ENCODE results near the gene ANKRD53.

The ANKRD53 gene

DNA sequence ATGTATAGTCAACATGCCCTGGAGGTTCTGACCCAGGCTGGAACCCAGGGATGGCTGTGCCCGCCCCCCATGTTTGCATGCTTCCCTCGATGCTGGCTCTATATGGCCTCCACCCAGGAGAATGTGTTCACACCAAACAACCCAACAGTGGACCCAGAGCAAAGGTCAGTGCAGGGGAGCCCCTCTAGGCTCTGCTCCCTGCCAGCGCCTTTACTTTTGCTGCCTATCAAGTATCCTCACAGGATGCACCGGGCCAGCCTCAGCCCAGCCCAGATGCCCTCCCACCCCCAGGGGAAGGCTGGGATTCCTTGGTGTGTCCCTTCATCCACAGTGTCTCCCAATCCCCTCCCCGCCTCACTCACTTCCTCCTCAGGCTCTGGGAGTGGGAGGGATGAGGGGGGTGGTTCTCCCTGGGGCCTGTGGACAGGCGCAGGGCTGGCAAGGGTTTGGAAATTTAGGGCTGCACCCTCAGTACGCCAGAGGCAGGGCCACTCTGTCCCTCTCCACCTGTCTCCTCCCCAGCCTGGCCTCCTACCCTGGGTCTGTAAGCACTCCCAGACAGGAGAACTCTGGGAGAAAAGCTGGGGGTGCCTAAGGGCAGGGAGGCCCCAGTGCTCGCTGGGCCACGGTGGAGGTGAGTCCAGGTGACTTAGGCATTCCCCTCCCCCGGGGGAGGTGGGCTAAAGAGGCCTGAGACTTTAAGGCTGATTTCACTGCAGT, 40.4 kb upstream of the ANKRD53 start:
- Histone ChIP-seq H3K4me1 (ENCODE audit: control insufficient read depth, insufficient read depth, low read length) (peaks cover 9% of the 10 kb centered on the region; the same call in 1 of the 2 replicates), H3K27me3 (ENCODE audit: control insufficient read depth, insufficient read depth, low read length) (peaks cover 3% of the 10 kb centered on the region; the same call in 1 of the 2 replicates)
- no CpG with 5 or more reads among the region's 10 CpGs for WGBS (ENCODE audit: insufficient coverage, insufficient read length)

DNA sequence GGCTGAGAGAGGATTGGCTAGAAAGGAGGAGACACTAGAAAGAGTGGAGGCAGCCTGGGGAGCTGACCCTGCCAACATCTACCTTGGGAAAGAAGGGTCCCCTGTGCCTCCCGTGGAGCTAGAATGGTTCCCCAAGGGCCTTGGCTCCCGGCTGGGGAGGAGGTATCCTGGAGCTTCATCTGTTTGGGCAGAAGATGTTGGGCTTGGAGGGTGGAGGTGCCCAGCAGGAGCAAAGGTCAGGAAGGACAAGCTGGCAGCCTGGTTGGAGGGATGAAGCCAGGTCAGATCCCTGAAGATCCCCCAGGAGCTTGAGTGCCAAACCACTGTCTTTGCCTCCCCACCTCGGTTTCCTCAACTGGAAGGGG, 39.9 kb upstream of the ANKRD53 start:
- H3K27me3 ChIP-seq (ENCODE audit: control insufficient read depth, insufficient read depth, low read length) = peaks cover 3% of the 10 kb centered on the region; the same call in 1 of the 2 replicates

More for the DNA sequence above, 40.4 kb upstream of the ANKRD53 start:
- H3K36me3 ChIP-seq (ENCODE audit: control insufficient read depth, insufficient read depth, low read length) = no peaks in the 10 kb centered on the region
- H3K4me3 ChIP-seq (ENCODE audit: low read length) = no peak overlapping the region
- no peak for DNase-seq (ENCODE audit: low read depth, low spot score)
- no peak overlapping the region for H3K27ac ChIP-seq (ENCODE audit: low read length)
- H3K9me3 ChIP-seq (ENCODE audit: control insufficient read depth, insufficient read depth, low read length) = no peaks in the 10 kb centered on the region

DNA sequence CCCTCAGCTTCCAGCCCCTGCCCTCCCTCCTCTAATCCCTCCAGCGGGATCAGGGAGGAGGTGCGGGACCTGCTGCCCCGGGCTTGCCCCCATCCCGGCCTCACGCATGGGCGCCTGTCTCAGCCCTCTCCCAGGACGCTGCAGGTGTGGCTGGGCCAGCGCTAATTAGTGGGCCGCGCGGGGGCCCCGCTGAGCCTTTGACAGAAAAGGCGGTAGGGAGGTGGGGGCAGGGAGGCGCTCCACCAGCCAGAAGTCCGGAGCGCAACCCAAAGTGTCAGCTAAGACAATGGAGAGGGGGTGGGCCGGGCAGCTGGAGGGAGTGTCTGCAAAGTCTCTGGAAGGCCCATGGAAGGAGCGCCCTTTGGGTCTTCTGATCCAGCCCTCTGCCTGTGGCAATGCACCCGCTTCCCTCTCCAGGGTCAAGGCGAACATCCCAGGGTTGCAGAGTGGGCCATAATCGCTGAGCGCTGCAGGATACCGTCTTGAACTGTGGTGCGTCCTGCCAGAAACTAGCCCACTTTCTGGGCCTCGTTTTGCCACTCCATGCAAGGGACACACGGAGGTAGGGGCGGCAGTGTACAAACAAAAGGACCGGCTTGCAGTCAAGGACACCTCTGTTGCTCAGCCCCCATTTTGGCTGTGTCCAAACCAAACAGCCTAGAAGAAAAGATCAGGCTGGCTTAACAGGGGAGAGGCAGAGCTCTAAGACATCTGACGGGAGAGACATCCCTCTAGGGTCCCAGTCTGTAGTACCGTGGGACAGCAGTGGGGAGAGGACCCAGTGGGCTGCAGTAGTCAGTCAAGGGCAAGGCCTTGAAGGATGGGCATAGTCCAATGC, 39.2 kb upstream of the ANKRD53 start:
- no peaks in the 10 kb centered on the region for H3K36me3 ChIP-seq (ENCODE audit: control insufficient read depth, insufficient read depth, low read length)
- peaks cover 10% of the 10 kb centered on the region; the same call in 1 of the 2 replicates for H3K4me1 ChIP-seq (ENCODE audit: control insufficient read depth, insufficient read depth, low read length)
- H3K27ac ChIP-seq (ENCODE audit: low read length) = no peak overlapping the region
- no peak for DNase-seq (ENCODE audit: low read depth, low spot score)
- no peaks in the 10 kb centered on the region for H3K9me3 ChIP-seq (ENCODE audit: control insufficient read depth, insufficient read depth, low read length)
- peaks cover 3% of the 10 kb centered on the region; the same call in 1 of the 2 replicates for H3K27me3 ChIP-seq (ENCODE audit: control insufficient read depth, insufficient read depth, low read length)
- WGBS (ENCODE audit: insufficient coverage, insufficient read length) = no CpG with 5 or more reads among the region's 30 CpGs
- no peak overlapping the region for H3K4me3 ChIP-seq (ENCODE audit: low read length)

More for the DNA sequence above, 39.9 kb upstream of the ANKRD53 start:
- H3K4me1 ChIP-seq (ENCODE audit: control insufficient read depth, insufficient read depth, low read length) = peaks cover 10% of the 10 kb centered on the region; the same call in 1 of the 2 replicates
- H3K4me3 ChIP-seq (ENCODE audit: low read length) = no peak overlapping the region
- WGBS (ENCODE audit: insufficient coverage, insufficient read length) = no CpG with 5 or more reads among the region's 3 CpGs
- no peak for DNase-seq (ENCODE audit: low read depth, low spot score)
- no peak overlapping the region for H3K27ac ChIP-seq (ENCODE audit: low read length)
- H3K36me3 ChIP-seq (ENCODE audit: control insufficient read depth, insufficient read depth, low read length) = no peaks in the 10 kb centered on the region
- H3K9me3 ChIP-seq (ENCODE audit: control insufficient read depth, insufficient read depth, low read length) = no peaks in the 10 kb centered on the region

DNA sequence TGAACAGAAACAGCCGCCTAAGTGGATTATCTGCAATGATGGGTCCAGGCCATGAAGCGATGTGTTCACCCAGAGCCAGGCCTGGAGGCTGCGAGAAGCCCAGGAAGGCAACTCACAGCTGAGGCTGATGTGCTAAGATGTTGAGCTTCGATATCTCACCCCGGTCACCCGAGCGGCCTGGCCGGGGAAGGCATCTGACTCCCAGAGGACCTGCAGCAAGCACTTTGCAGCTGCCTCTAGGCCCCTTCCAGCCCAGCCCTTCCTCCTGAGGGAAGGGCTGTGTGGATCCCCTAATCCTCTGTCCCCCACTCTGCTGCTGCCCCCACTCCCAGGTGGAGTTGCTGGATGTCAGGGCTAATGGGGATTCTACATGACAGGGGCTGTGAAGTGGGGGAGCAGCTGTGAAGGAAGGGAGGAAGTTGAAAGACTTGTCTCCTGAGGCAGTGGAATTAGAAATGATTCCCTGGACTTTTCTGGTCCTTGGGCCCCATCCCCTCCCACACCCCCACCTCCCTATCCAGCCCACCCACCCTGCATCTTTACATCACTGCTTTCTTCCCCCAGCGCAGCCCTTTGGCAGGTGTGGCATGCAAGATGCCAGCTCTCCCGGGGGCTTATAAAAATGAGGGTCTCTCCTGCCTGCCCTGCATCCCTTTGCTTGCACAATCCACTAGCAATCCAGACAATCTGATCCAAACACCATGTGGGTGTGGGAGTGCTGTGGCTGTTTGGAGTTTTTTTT, 38.4 kb upstream of the ANKRD53 start:
- peaks cover 3% of the 10 kb centered on the region; the same call in 1 of the 2 replicates for H3K27me3 ChIP-seq (ENCODE audit: control insufficient read depth, insufficient read depth, low read length)
- peaks cover 10% of the 10 kb centered on the region; the same call in 1 of the 2 replicates for H3K4me1 ChIP-seq (ENCODE audit: control insufficient read depth, insufficient read depth, low read length)

DNA sequence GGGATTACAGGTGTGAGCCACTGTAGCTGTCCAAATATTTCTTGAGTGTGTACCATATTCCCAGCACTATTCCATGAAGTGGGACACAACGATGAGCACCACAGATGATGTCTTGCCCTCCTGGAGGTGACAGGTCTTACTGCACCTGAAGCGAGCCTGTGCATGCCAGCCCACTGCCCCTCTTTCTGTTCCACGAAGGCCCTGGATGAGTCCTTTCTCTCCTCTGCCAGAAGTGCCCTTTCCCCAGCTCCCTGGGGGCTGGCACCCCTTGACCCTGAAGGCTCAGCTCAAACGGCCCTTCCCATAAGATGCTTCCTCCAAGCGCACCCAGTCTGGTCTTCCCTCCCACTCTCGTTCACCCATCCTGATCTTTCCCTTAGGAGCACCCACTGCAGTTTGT, 37.2 kb upstream of the ANKRD53 start:
- peaks cover 10% of the 10 kb centered on the region; the same call in 1 of the 2 replicates for H3K4me1 ChIP-seq (ENCODE audit: control insufficient read depth, insufficient read depth, low read length)
- no peak overlapping the region for H3K27ac ChIP-seq (ENCODE audit: low read length)
- WGBS (ENCODE audit: insufficient coverage, insufficient read length) = no CpG with 5 or more reads among the region's 6 CpGs
- no peak overlapping the region for H3K4me3 ChIP-seq (ENCODE audit: low read length)
- no peaks in the 10 kb centered on the region for H3K9me3 ChIP-seq (ENCODE audit: control insufficient read depth, insufficient read depth, low read length)
- peaks cover 3% of the 10 kb centered on the region; the same call in 1 of the 2 replicates for H3K27me3 ChIP-seq (ENCODE audit: control insufficient read depth, insufficient read depth, low read length)
- H3K36me3 ChIP-seq (ENCODE audit: control insufficient read depth, insufficient read depth, low read length) = no peaks in the 10 kb centered on the region
- no peak for DNase-seq (ENCODE audit: low read depth, low spot score)

More for the DNA sequence above, 38.4 kb upstream of the ANKRD53 start:
- no CpG with 5 or more reads among the region's 10 CpGs for WGBS (ENCODE audit: insufficient coverage, insufficient read length)
- H3K27ac ChIP-seq (ENCODE audit: low read length) = no peak overlapping the region
- H3K9me3 ChIP-seq (ENCODE audit: control insufficient read depth, insufficient read depth, low read length) = no peaks in the 10 kb centered on the region
- no peak for DNase-seq (ENCODE audit: low read depth, low spot score)
- no peak overlapping the region for H3K4me3 ChIP-seq (ENCODE audit: low read length)
- H3K36me3 ChIP-seq (ENCODE audit: control insufficient read depth, insufficient read depth, low read length) = no peaks in the 10 kb centered on the region

DNA sequence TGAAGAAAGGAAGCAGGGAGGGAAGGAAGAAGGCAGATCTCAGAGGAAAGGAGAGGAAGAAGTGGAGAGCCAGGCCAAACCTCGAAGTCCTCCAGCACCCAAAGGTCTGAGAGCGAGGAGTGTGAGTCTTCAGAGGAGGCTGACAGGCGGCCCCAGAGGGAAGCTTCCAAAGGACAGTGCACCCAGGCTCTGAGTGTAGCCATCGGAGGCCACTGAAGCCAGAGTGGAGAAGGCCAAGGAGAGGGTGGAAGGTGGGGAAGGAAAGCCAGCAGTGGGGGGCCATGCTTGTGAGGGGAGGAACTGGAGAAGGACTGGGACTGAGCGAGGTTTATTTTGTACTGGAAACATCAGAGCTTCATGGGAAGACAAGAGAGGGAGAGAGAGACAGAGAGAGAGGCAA, 36.7 kb upstream of the ANKRD53 start:
- Histone ChIP-seq H3K9me3 (ENCODE audit: control insufficient read depth, insufficient read depth, low read length) (no peaks in the 10 kb centered on the region), H3K27me3 (ENCODE audit: control insufficient read depth, insufficient read depth, low read length) (peaks cover 3% of the 10 kb centered on the region; the same call in 1 of the 2 replicates), H3K4me3 (ENCODE audit: low read length) (no peak overlapping the region), H3K27ac (ENCODE audit: low read length) (no peak overlapping the region), H3K4me1 (ENCODE audit: control insufficient read depth, insufficient read depth, low read length) (peaks cover 10% of the 10 kb centered on the region; the same call in 1 of the 2 replicates), H3K36me3 (ENCODE audit: control insufficient read depth, insufficient read depth, low read length) (no peaks in the 10 kb centered on the region)
- no peak for DNase-seq (ENCODE audit: low read depth, low spot score)
- WGBS (ENCODE audit: insufficient coverage, insufficient read length) = no CpG with 5 or more reads among the region's 5 CpGs

DNA sequence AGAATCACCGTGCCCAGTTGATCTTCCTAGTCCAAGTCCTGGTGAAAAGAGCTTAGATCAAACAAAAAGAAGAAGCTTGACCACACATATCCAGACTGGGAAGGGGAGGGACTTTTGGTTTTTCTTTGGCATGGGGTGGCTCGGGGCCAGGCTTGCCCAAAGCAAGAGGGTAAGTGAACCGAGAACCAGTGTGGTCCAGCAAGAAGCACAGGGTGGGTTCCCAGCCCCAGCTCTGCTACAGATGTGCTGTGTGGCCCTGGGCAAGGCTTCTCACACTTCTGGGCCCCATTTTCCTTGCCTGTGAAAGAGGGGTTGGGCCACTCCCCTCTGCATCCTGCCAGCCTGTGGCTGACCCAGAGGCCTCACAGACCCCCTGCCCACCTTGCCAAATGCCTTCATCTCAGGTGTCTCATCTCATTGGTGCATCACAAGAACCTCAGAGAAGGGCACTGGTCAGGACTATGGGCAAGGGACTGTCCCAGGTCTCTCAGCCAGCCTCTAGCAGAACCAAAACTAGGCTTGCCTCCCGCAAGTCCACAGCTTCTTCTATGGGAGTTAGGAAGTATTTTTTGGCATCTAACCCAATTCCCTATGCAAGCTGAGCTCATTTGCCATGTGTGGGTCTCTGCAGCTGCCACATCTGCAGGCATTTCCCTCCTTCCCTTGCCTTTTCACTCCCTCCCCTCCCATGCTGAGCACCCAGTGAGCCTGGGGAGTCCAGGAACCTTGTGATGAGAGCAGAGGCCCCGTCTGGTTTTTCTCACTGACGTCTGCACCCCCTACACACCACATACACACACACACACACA, 35.8 kb upstream of the ANKRD53 start:
- no peak overlapping the region for H3K27ac ChIP-seq (ENCODE audit: low read length)

DNA sequence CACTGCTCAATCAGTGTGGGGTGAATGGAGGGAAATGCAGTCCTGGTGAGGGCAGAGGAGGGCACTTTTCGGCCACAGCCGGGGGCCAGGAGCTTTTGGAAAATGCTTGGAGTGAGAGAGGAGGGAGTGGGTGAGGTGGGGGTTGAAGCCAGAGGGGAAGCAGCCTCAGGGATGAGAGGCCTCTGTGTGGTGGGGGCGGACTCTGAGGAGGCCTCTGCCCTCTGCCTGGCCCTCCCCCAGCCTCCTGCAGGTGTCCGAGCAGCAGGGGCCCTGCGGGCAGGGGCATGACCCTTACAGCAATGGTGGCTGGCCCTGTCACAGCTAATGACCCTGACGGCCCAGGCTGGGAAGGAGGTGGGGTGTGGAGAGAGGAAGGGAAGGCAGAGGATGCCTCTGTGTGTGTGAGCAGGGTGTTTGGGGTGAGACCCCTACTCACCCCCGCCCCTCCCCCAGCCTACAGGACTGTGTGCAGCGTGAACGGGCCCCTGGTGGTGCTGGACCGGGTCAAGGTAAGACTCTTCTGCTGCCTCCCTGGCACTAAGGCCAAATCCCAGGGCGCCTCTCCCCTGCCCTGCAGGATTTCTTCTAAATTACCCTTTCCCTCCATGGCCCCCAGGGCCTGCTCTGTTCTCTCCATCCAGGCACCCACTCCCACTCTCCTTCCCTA, 35.1 kb upstream of the ANKRD53 start:
- WGBS (ENCODE audit: insufficient coverage, insufficient read length) = no CpG with 5 or more reads among the region's 11 CpGs
- H3K27ac ChIP-seq (ENCODE audit: low read length) = no peak overlapping the region

More for the DNA sequence above, 35.8 kb upstream of the ANKRD53 start:
- WGBS (ENCODE audit: insufficient coverage, insufficient read length) = no CpG with 5 or more reads among the region's 6 CpGs
- H3K4me3 ChIP-seq (ENCODE audit: low read length) = no peak overlapping the region
- H3K27me3 ChIP-seq (ENCODE audit: control insufficient read depth, insufficient read depth, low read length) = peaks cover 10% of the 10 kb centered on the region
- no peaks in the 10 kb centered on the region for H3K9me3 ChIP-seq (ENCODE audit: control insufficient read depth, insufficient read depth, low read length)
- no peak for DNase-seq (ENCODE audit: low read depth, low spot score)
- H3K36me3 ChIP-seq (ENCODE audit: control insufficient read depth, insufficient read depth, low read length) = no peaks in the 10 kb centered on the region
- H3K4me1 ChIP-seq (ENCODE audit: control insufficient read depth, insufficient read depth, low read length) = peaks cover 10% of the 10 kb centered on the region; the same call in 1 of the 2 replicates

DNA sequence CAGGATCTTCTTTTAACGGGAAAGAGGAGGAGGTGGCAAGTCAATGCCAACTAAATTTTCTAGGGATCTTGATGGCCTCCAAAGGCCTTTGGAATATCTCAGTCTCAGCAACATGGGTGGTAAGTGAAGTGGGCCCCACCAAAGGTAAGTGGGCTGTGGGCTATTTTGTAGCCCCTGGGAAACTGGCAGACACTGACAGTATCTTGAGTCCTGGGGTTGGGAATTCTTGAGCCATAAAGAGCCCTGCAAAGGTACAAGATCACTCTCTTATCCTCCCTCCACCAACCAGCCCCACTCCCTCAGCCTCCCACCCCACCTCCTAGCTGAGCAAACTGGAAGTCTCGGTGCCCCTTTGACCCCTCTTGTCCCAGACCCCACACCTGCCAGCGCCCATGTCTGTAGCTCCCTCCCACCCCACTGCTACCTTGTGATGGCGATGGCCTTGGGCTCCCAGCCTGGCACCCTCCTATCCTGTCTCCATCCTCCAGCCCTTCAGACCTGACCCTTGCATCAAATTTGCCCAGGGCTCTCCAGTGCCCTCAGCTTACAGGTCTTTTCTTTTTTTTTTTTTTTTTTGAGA, 34.2 kb upstream of the ANKRD53 start:
- no peak overlapping the region for H3K4me3 ChIP-seq (ENCODE audit: low read length)
- H3K4me1 ChIP-seq (ENCODE audit: control insufficient read depth, insufficient read depth, low read length) = peaks cover 8% of the 10 kb centered on the region; the same call in 1 of the 2 replicates
- H3K27ac ChIP-seq (ENCODE audit: low read length) = no peak overlapping the region
- no peaks in the 10 kb centered on the region for H3K9me3 ChIP-seq (ENCODE audit: control insufficient read depth, insufficient read depth, low read length)
- WGBS (ENCODE audit: insufficient coverage, insufficient read length) = no CpG with 5 or more reads among the region's 4 CpGs
- H3K36me3 ChIP-seq (ENCODE audit: control insufficient read depth, insufficient read depth, low read length) = no peaks in the 10 kb centered on the region
- DNase-seq (ENCODE audit: low read depth, low spot score) = no peak
- peaks cover 18% of the 10 kb centered on the region for H3K27me3 ChIP-seq (ENCODE audit: control insufficient read depth, insufficient read depth, low read length)

More for the DNA sequence above, 35.1 kb upstream of the ANKRD53 start:
- Histone ChIP-seq H3K9me3 (ENCODE audit: control insufficient read depth, insufficient read depth, low read length) (no peaks in the 10 kb centered on the region), H3K27me3 (ENCODE audit: control insufficient read depth, insufficient read depth, low read length) (peaks cover 17% of the 10 kb centered on the region), H3K4me3 (ENCODE audit: low read length) (no peak overlapping the region), H3K4me1 (ENCODE audit: control insufficient read depth, insufficient read depth, low read length) (peaks cover 9% of the 10 kb centered on the region; the same call in 1 of the 2 replicates), H3K36me3 (ENCODE audit: control insufficient read depth, insufficient read depth, low read length) (no peaks in the 10 kb centered on the region)
- no peak for DNase-seq (ENCODE audit: low read depth, low spot score)

Measured in iPS DF 6.9 (cell line).